Stimulated activated CD8-positive, alpha-beta memory T cell treated with anti-CD3 and anti-CD28 coated beads, Interleukin-4, amount 100 ng/mL, for 1 hour (primary cell): ENCODE data around the gene ATP6V0B.
A peak's percentile ranks its signal among the peaks of the same experiment; 100 is the strongest.

ENCODE experiments used
- DNase-seq, 2 donors: peaks; one replicate each; pipeline ENCODE4 v3.0.0-alpha.2; 2020; ENCODE audit warnings: low read depth in 2 of 2, low spot score in 1 of 2

ATP6V0B gene

DNA sequence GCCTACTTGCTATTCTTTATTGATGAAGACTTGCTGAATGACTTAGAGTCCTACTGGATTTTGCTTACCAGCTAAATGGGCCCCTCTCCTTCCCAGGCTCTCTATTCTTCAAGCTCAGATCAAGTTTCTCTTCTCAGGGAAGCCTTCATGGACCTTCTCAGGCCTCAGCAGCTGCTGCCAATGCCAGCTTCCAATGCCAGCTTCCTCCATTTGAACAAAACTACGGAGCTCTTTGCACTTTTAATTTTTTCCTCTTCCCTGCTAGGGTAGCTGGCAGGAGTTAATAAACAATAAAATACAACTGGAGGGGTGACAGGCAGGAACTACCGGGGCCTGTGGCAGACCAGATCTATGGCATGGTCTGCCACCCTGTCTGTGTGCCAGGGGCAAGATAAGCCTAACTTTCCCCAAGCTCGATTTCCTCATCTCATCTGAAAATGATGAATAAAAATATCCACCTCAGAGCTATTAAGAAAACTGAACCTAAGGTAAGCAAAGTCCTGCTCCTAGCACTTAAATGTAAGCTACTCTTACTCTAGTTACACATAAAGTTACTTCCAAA, 29.0 kb upstream of the ATP6V0B start:
- DNase-seq = no peak

DNA sequence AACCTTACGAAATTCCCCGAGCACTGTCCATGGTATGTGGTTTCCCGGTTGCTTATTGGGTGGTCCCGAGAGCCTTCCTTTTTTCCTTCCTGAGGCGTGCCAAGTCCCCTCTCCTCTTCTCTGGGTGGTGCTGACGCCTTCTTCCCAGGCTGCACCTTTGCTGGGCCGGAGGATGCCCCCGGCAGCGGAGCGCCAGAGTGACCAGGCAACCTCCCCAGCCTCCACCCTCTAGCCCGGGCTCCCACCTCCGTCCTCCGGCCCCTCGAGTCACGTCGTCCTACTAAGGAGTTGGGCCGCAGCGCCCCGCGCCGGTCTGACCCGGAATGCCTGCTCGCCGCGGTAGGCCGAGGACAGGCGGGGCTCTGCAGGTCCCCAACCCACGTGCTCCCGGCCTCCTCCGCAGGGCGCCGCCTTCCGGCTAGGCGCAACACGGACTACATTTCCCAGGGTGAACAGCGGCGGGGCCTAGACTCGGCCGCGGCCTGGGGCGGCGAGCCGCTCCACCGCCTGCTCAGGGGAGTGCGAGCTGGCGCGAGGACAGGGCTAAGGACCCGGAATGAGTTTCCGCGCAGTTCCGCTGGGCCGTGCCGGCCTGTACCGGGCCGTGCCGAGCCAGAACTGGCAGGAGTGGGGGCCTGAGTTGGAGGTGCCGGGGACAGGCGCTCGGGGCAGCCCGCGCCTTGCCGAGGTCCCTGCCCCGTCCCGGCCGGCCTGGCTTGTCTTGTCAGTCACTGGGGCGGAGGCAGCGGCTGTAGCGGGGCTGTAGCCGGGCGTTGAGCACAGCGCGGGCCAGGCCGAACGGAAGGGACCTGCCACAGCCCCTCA, 28.3 kb upstream of the ATP6V0B start, which contains the start of gene IPO13:
IPO13 (plus strand) TSS at position 715 of the 825 bp plus-strand sequence. CDS start 651 bp downstream, outside the sequence.
- peak; percentile 72 to 88 for DNase-seq

DNA sequence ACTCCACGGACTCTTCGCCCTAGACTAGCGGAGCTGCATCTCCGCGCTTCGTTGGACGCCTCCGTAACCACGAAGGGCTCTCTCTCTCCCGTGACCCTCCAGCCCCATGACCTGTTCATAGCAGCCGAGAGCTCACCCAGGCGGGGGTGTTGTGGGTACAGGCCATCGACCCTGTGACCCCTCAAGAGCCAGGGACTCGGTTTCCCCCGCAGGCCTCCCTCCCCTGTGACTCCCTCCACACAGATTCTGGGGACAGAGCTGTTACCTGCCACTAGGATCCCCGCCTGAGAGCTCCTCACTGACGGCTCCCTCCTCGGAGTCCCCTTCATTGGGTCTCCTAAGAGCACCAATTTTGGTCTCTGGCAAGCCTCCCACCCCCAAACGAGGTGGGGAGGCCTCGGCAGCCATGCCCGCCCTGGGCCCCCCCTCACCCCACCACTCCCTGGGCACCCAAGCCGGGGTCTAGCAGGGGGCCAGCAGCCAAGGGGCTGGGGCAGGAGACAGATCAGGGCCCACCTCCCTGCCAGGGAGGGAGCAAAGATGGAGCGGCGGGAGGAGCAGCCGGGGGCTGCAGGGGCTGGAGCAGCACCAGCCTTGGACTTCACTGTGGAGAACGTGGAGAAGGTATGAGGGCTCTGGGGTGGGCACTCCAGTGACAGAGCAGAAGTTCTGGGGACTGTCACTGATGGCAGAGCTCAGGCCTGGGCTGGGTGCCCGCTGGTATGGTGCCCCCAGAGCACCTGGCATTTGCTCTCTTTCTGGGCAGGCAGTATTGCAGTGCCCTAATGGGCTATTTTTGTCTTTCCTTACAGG, 27.5 kb upstream of the ATP6V0B start:
- DNase-seq = no peak

DNA sequence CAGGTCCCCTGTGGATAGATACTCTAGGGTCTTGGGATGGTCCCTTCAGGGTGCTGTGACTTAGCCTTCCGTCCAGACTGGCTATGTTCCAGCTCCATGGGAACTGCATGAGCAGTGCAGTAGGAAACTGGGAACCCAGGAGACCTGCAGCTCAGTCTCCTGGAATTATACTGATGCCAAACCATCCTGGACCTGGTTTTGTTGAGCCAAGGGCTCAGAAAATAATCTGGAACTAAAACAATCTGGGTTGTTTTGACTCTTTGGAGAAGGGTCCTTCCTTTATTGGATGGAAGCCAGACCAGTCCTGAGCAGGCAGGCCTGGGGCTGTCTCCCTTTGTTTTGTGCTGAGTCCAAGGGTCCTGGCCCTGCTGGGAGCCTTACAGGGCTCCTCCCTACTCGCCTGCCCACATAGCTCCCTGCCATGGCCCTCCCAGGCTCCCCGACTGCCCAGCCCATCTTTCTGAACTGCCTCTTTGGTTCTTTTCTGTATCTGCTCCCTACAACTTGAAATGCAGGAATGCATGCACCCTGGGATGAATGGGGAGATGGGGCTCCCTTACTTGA, 26.8 kb upstream of the ATP6V0B start:
- DNase-seq = no peak

DNA sequence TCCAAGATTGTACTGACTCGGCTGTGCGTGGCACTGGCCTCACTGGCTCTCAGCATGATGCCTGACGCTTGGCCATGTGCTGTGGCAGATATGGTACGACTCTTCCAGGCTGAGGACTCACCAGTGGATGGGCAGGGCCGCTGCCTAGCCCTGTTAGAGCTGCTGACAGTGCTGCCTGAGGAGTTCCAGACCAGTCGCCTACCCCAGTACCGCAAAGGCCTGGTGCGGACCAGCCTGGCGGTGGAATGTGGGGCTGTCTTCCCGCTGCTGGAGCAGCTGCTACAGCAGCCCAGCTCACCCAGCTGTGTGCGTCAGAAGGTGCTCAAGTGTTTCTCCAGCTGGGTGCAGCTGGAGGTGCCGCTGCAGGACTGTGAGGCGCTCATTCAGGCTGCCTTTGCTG, 25.1 kb upstream of the ATP6V0B start:
- DNase-seq = no peak

DNA sequence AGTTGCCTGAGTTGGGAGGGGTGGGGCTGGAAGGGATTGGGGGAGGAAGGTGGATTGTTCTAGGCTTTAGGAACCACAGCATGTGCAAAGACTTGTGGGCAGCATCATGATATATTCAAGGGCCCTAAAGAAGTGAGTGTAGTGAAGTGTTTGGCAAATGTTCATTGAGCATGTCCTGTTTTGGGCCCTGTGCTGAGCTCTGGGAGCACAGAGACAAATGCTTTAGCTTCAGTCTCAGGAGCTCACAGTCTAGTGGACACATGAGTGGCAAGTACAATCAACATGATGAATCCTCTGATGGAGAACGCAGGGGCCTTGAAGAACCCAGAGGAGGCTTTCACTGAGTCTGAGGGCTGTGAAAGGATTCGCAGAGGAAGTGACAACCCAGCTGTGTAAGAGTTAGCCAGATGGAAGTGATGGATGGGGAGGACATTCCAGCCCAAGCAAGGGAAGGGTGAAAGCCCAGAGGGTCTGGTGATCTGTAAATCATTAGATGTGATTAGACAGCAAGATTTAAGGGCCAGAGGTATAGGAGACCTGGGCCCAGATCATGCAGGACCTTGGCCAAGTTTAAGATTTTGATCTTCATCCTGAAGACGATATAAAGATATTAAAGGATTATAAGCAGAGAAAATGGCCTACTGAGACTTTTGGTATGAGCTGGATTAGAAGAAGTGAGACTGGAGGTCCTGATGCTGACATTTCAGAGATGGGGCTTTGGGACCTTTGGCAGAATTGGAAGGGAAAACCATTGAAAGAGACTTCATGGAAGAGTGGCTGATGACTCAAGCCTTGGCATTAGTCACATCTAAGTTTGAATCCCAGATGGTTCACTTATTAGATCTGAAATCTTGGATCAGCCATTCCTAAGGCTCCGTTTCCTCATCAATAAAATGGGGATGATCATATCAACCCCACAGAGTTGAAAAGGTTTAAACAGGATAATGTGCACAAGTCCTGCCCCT, 23.5 kb upstream of the ATP6V0B start:
- no peak for DNase-seq

DNA sequence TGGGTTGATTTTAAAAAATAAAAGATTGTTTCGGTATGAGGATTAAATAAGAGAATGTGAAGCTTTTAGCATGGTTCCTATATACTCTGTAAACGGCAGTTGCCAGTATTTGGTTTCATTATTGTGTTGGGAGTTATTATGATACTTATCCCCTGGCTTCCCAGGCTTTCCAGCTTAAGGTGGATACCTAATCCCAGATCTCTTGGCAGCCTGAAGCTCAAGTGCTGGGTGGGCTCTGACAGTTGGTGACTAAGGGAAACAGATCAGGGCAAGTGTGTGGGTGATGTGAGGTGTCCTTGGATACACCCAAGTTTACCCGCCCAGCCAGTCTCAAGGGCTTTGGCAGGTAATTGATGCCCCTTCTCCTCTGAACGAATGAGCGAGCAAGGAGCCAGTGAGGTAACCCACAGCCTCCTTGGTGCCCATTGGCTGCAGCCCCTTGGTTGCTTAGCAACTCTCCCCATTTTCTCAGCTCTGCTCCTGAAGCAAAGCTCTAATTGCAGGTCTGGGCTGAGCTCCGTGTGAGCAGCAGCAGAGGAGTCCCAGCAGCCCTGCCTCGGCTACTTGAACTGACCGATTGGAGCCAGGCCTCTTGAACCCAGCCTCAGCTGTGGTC, 21.9 kb upstream of the ATP6V0B start:
- no peak for DNase-seq

DNA sequence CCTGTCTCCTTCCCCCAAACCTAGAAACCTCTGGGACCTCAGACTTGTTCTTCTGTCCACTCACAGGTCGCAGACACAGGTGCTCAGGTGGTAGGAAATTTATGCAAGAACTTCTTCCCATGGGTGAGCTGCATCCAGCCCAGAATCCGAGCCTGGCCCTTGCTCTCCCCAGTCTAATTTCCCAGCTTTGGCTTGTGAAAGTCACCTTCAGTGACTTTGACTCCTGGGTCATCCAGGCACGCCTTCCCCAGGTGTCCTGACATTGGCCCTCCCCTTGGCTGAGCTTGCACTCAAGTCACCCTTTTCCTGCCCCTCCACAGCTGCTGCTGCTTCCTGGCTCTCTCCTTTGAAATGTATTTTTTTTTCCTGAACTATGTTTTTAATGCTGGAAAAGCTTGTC, 21.4 kb upstream of the ATP6V0B start:
- DNase-seq = no peak

DNA sequence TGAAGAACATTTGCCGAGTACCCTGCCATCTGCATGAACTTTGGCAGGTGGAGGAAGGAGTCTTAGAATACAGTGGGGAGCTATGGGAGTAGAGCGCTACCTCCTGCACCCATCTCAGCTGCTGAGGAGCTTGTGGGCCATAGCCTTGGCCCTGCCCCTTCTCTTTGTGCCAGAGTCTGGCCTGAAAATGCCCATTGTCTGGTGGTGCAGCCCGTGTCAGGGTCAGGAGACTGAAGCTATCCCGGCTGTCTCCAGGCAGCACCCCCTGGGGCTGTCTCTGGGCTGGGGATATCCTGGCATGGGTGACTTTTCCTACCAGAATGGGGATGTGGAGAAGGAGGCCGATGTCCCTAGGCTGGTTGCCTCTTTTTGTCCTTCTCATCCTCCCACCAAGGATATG, 20.7 kb upstream of the ATP6V0B start:
- no peak for DNase-seq

DNA sequence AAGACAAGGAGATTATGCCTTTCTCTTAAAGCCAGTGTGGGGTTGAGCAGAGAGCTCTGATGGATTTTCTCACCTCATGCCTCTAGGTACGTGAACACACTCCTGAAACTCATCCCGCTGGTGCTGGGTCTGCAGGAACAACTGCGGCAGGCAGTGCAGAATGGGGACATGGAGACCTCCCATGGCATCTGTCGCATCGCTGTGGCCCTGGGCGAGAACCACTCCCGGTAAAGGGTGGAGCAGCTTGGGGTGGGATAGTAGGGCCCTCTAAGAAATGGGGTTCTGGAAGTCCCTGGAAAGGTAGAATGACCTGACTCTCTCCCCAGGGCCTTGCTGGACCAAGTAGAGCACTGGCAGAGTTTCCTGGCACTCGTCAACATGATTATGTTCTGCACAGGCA, 18.5 kb upstream of the ATP6V0B start:
- no peak for DNase-seq

DNA sequence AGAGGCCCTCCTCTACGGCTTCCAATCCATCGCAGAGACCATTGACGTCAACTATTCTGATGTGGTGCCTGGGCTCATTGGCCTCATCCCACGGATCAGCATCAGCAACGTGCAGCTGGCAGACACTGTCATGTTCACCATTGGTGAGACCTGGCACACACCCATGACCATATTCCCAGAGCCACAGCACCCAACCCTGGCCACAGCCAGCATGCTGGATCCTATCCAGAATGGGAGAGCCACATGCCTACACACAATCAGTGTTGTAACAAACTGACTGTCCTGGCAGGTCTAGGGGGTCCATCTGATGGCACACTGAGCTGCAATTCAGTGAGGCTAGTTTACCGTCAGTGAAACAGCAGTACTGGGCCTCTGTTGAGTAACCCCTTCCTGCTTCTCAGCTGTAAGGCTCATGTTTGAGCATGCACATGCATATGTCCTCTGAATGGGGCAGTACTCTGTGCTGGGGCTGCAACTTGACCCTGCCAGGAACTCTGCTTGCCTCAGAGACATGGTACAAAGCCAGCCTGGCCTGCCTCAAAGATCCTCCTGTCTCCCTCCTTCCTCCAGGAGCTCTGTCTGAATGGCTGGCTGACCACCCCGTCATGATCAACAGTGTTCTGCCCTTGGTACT, 17.2 kb upstream of the ATP6V0B start:
- DNase-seq = no peak

DNA sequence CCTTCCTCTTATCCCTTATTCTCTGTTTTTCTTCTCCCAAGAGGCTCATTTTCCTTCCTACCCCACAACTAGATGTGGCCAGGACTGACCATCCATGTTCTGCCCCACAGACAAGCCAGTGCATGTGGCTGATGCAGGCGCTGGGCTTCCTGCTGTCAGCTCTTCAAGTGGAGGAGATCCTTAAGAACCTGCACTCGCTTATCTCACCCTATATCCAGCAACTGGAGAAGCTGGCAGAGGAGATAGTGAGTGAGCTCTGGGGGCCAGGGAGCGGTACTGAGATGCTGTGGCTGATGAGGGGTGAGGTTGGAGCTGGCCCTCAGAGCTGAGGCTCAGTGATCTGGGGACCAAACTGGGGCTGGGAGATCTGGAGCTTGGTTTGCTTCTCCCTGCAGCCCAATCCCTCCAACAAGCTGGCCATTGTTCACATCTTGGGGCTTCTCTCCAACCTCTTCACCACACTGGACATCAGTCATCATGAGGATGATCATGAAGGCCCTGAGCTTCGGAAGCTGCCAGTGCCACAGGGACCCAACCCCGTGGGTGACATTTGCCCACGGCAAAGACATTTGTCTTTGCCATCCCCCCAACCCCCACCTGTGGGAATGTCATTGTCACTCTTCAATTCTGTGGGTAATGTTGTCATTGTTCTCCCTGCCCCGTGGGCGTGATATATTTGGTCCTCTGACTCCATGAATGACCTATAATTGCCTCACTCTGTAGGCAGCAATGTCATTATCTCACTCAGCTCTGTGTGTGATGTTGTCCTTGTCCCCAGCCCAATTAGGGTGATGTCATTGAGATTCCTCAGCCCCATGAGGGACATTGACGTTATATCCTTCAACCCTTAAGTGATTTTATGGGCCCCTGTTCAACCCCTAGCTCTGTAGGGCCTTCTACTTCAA, 16.2 kb upstream of the ATP6V0B start:
- DNase-seq = no peak

DNA sequence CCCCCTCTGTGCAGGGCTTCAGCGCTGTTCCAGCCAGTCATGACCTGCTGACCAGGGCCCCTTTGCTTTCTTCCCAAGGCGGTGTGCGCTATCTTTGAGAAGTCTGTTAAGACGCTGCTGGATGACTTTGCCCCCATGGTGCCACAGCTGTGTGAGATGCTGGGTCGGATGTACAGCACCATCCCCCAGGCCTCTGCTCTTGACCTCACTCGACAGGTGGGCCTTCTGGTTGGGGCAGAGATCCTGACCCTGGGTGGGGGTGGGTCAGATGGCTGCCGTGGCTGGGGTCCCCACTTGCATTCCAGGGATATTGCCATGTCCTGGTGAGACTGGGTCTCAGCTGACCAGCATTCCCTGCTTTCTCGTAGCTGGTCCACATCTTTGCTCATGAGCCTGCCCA, 14.0 kb upstream of the ATP6V0B start:
- no peak for DNase-seq

DNA sequence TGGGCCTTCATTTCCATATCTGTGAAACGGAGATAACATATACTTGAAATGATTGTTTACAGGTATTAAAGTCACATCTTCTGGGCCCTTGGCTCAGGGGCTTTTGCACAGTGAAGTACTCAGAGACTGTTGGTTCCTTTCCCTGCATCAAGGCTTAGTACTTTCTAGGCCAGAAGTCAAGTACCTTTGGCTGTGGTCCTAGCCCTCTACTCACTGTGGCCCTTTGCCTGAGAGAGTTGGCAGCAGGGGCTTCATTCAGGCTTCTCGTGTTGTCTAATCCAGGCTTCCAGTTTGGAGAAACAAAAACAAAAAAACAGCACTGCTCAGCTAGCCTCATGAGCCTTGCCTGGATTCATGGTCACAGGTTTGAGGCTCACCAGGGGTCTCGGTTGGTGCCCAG, 13.1 kb upstream of the ATP6V0B start:
- no peak for DNase-seq

DNA sequence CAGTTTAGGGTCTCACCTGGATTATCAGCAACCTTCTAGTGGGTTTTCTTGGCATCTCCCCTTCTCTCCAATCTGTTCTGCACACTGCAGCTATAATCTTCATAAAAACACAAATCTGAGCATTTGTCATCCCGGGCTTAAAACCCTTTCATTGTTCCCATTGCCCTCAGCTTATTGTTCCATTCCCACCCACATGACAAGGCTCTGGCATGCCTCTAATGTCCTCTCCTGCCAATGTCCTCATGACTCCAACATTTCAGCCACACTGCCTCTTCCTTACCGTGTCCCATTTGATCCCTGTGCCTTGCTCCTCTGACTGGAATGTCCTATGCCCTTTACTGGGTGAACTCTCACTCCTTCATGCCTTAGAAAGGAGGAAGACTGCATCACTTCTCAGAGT, 12.4 kb upstream of the ATP6V0B start:
- no peak for DNase-seq

DNA sequence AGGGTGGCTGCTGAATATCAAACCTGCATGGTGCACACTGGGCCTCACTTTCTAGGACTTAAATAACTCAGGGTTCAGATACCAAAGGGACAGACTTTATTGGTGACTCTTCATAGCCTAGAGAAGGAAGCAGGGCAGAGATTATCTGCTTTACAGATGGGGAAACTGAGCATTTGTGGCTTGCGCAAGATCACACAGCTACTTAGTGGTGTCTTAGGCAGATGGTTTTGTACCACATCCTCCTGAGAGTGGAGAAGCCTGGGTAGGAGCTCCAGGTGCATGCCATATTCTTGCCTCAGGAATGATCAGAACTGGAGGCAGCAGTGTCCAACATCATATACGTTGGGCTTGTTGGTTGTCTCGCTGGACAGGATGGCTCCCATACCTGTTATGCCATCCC, 11.8 kb upstream of the ATP6V0B start:
- DNase-seq = no peak

DNA sequence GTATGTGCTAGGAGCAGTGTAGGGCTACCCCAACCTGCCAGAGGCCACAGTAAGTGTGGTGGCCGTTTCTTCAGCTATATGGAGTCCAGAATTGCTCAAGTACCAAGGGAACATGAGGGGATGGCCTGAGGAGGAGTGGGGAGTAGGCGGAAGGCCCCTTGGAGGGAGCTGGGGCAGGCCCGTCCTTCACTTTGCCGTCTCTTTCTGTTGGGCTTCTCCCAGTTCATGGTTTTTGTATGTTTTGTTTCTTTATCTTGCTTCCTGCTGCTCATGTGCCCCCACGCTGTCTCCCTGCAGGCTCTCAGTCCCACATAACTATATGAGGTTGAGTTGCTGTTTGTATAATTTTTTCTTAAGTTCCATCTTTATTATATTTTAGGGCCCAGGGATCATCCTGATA, 10.9 kb upstream of the ATP6V0B start:
- DNase-seq = no peak

DNA sequence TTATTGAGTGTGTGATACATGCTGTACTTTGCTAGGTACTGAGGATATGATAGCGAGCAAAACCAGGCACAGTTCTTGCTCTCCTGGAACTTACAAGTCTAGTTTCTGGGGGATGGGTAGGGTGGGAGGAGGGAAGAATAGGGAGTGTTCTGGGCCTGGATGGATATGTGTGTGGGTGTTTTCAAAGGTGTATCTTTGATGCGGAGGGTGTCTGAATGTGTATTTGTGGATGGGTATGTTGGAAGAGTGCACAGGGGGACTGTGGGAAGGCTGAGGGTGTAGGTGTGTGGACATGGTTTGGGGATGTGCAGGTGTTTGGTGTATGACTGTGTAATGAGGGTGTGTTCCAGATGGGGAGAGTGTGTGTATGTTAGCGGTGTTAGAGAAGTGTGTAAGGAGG, 9.4 kb upstream of the ATP6V0B start:
- DNase-seq = no peak
